Measurements from ENCODE around the gene VTI1A.

DNA sequence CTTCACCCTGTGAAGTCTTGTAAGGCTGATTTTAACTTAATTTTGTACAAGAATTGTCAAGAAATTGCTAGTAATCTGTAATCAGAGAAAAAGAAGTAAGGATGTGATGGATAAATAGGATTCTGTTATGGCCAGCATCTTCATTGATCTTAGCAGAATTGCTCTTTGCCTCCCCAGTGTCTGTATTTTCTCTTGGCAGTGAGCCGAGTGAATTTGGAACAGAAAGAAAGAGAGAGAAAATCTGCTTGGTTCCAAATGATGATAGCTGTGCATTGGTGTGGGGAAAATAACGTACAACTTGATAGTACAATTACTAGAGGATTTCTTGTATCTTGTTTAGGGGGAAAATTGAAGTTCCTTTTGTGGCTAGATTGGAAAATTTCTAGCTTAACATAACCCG, 34.6 kb downstream of the VTI1A start:
- TF ChIP-seq, protein P1, sequence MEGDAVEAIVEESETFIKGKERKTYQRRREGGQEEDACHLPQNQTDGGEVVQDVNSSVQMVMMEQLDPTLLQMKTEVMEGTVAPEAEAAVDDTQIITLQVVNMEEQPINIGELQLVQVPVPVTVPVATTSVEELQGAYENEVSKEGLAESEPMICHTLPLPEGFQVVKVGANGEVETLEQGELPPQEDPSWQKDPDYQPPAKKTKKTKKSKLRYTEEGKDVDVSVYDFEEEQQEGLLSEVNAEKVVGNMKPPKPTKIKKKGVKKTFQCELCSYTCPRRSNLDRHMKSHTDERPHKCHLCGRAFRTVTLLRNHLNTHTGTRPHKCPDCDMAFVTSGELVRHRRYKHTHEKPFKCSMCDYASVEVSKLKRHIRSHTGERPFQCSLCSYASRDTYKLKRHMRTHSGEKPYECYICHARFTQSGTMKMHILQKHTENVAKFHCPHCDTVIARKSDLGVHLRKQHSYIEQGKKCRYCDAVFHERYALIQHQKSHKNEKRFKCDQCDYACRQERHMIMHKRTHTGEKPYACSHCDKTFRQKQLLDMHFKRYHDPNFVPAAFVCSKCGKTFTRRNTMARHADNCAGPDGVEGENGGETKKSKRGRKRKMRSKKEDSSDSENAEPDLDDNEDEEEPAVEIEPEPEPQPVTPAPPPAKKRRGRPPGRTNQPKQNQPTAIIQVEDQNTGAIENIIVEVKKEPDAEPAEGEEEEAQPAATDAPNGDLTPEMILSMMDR (IDR thresholded peaks at IDR 0.05) = no peak
- TF ChIP-seq ZFP36 (IDR thresholded peaks at IDR 0.05; ENCODE audit: borderline replicate concordance, partially characterized antibody) (no peak), RCOR1 (IDR thresholded peaks at IDR 0.05; ENCODE audit: low read depth, low read length) (no peak), MAFK (IDR thresholded peaks at IDR 0.05; ENCODE audit: partially characterized antibody) (no peak), REST (IDR thresholded peaks at IDR 0.05) (no peak), POLR2A (IDR thresholded peaks at IDR 0.05; ENCODE audit: low read length) (no peak), RAD21 (conservative IDR thresholded peaks at IDR 0.05 in 1 of 2, IDR thresholded peaks at IDR 0.05 in 1 of 2) (no peak), CEBPB (IDR thresholded peaks at IDR 0.05) (no peak), BCL3 (IDR thresholded peaks at IDR 0.05) (no peak)
- TF ChIP-seq, protein P2, sequence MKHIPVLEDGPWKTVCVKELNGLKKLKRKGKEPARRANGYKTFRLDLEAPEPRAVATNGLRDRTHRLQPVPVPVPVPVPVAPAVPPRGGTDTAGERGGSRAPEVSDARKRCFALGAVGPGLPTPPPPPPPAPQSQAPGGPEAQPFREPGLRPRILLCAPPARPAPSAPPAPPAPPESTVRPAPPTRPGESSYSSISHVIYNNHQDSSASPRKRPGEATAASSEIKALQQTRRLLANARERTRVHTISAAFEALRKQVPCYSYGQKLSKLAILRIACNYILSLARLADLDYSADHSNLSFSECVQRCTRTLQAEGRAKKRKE (CRISPR knock-in tag; IDR thresholded peaks at IDR 0.05; ENCODE audit: low read depth) = no peak
- TF ChIP-seq, protein P3, sequence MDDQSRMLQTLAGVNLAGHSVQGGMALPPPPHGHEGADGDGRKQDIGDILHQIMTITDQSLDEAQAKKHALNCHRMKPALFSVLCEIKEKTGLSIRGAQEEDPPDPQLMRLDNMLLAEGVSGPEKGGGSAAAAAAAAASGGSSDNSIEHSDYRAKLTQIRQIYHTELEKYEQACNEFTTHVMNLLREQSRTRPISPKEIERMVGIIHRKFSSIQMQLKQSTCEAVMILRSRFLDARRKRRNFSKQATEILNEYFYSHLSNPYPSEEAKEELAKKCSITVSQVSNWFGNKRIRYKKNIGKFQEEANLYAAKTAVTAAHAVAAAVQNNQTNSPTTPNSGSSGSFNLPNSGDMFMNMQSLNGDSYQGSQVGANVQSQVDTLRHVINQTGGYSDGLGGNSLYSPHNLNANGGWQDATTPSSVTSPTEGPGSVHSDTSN (IDR thresholded peaks at IDR 0.05) = no peak

All from A549 (cell line).